H9 (cell line): ENCODE data around the gene ZNF281. TPM values are rescaled to one million over a fixed set of nuclear protein-coding genes. Genes with fewer than 3 reads are reported as not detected.
"Not testable (repeated sequence)": the region's sequence is repeated elsewhere in the genome, so short reads cannot be mapped to it uniquely, and the experiment has no call there.

Experiments used
- DNase-seq: peaks from one replicate; pipeline ENCODE4 v3.0.0-alpha.2; 2017
- H2AFZ ChIP-seq: one replicate; pipeline ENCODE4 v1.6.1; 2013; ENCODE audit warnings: mild to moderate bottlenecking, low read length, control low read depth, moderate library complexity
- H2AK5ac ChIP-seq: 2 replicates; pipeline ENCODE4 v1.6.1; 2013; ENCODE audit warnings: low read length, control low read depth, mixed read lengths; ENCODE audit not compliant: insufficient read length
- H2BK120ac ChIP-seq: one replicate; pipeline ENCODE4 v1.6.1; 2013; ENCODE audit warnings: low read depth, mild to moderate bottlenecking, low read length, control low read depth, inconsistent platforms; ENCODE audit not compliant: poor library complexity, severe bottlenecking
- H2BK12ac ChIP-seq: 2 replicates; pipeline ENCODE4 v1.6.1; 2013; ENCODE audit warnings: low read length, control low read depth, mixed read lengths, low read depth; ENCODE audit not compliant: insufficient read length
- H2BK15ac ChIP-seq: 2 replicates; pipeline ENCODE4 v1.6.1; 2013; ENCODE audit warnings: low read depth, low read length, control low read depth
- H2BK20ac ChIP-seq: one replicate; pipeline ENCODE4 v1.6.1; 2013; ENCODE audit warnings: low read depth, mild to moderate bottlenecking, low read length, control low read depth, inconsistent platforms; ENCODE audit not compliant: poor library complexity, severe bottlenecking
- H2BK5ac ChIP-seq: 2 replicates; pipeline ENCODE4 v1.6.1; 2013; ENCODE audit warnings: low read length, control low read depth, mixed read lengths; ENCODE audit not compliant: insufficient read length
- H3K14ac ChIP-seq: 2 replicates; pipeline ENCODE4 v1.6.1; 2013; ENCODE audit warnings: low read length, control low read depth; ENCODE audit not compliant: insufficient read depth
- H3K18ac ChIP-seq: 2 replicates; pipeline ENCODE4 v1.6.1; 2013; ENCODE audit warnings: low read depth, mild to moderate bottlenecking, mixed read lengths, low read length, control low read depth; ENCODE audit not compliant: insufficient read length
- H3K23ac ChIP-seq: 2 replicates; pipeline ENCODE4 v1.6.1; 2013; ENCODE audit warnings: low read length, control low read depth, mixed read lengths, low read depth; ENCODE audit not compliant: insufficient read length
- H3K23me2 ChIP-seq: 2 replicates; pipeline ENCODE4 v1.6.1; 2013; ENCODE audit warnings: low read depth, mild to moderate bottlenecking, mixed read lengths, low read length, control low read depth; ENCODE audit not compliant: insufficient read length, poor library complexity, severe bottlenecking
- H3K27ac ChIP-seq: 2 replicates; pipeline ENCODE4 v1.5.1; 2013; ENCODE audit warnings: low read length, control low read depth, mixed read lengths, low read depth; ENCODE audit not compliant: insufficient read length
- H3K27me3 ChIP-seq: 2 replicates; pipeline ENCODE4 v1.6.1; 2013; ENCODE audit warnings: low read length, control low read depth, inconsistent platforms; ENCODE audit not compliant: insufficient read depth
- H3K4ac ChIP-seq: 2 replicates; pipeline ENCODE4 v1.6.1; 2013; ENCODE audit warnings: low read depth, mild to moderate bottlenecking, control low read depth, inconsistent platforms, low read length, moderate library complexity
- H3K4me1 ChIP-seq: 2 replicates; pipeline ENCODE4 v1.6.1; 2013; ENCODE audit warnings: low read length, control low read depth, inconsistent platforms; ENCODE audit not compliant: insufficient read depth
- H3K4me2 ChIP-seq: 2 replicates; pipeline ENCODE4 v1.6.1; 2013; ENCODE audit warnings: low read length, control low read depth, mixed read lengths; ENCODE audit not compliant: insufficient read length, insufficient read depth
- H3K56ac ChIP-seq: 2 replicates; pipeline ENCODE4 v1.6.1; 2013; ENCODE audit warnings: low read depth, mild to moderate bottlenecking, mixed read lengths, low read length, control low read depth; ENCODE audit not compliant: insufficient read length
- H3K79me1 ChIP-seq: 2 replicates; pipeline ENCODE4 v1.6.1; 2013; ENCODE audit warnings: low read depth, mild to moderate bottlenecking, moderate library complexity, low read length, control low read depth, inconsistent platforms; ENCODE audit not compliant: insufficient read depth, poor library complexity, severe bottlenecking
- H3K79me2 ChIP-seq: 2 replicates; pipeline ENCODE4 v1.6.1; 2013; ENCODE audit warnings: low read length, control low read depth, inconsistent platforms; ENCODE audit not compliant: insufficient read depth
- H3K9ac ChIP-seq: 2 replicates; pipeline ENCODE4 v1.6.1; 2013; ENCODE audit warnings: low read length, control low read depth, mixed read lengths; ENCODE audit not compliant: insufficient read length; ENCODE audit errors: extremely low read depth
- H3K9me3 ChIP-seq: one replicate; pipeline ENCODE4 v1.6.1; 2013; ENCODE audit warnings: low read depth, low read length, inconsistent platforms; ENCODE audit not compliant: control insufficient read depth
- H3T11ph ChIP-seq: one replicate; pipeline ENCODE4 v1.6.1; 2013; ENCODE audit warnings: mild to moderate bottlenecking, low read length, control low read depth, inconsistent platforms
- H4K20me1 ChIP-seq: one replicate; pipeline ENCODE4 v1.6.1; 2013; ENCODE audit not compliant: control insufficient read depth, insufficient read length, insufficient read depth
- H4K5ac ChIP-seq: 2 replicates; pipeline ENCODE4 v1.6.1; 2013; ENCODE audit warnings: low read depth, mild to moderate bottlenecking, mixed read lengths, low read length, control low read depth; ENCODE audit not compliant: insufficient read length
- H4K8ac ChIP-seq: replicated peaks from 2 replicates; pipeline ENCODE4 v1.6.1; 2013; ENCODE audit warnings: low read length, control low read depth, mixed read lengths, low read depth; ENCODE audit not compliant: insufficient read length
- H4K91ac ChIP-seq: 2 replicates; pipeline ENCODE4 v1.6.1; 2013; ENCODE audit warnings: low read depth, mild to moderate bottlenecking, moderate library complexity, mixed read lengths, low read length, control low read depth; ENCODE audit not compliant: insufficient read length
- H3K27ac Mint-ChIP-seq, 3 experiments: 2 replicates in 2 of 3; 3 replicates in 1 of 3; pipeline ENCODE4 v1.8.0; 2020 to 2021; ENCODE audit warnings: mixed read lengths in 3 of 3, mild to moderate bottlenecking in 1 of 3, moderate library complexity in 1 of 3
- H3K27me3 Mint-ChIP-seq: 2 replicates; pipeline ENCODE4 v1.8.0; 2021; ENCODE audit warnings: low read depth, mild to moderate bottlenecking, moderate library complexity, mixed read lengths
- H3K36me3 Mint-ChIP-seq, 3 experiments: 2 replicates in 2 of 3; 3 replicates in 1 of 3; pipeline ENCODE4 v1.8.0; 2020 to 2021; ENCODE audit warnings: low read depth in 3 of 3, mixed read lengths in 3 of 3; ENCODE audit not compliant: insufficient read depth in 1 of 3
- H3K4me1 Mint-ChIP-seq, 2 experiments: 2 replicates each; pipeline ENCODE4 v1.8.0; 2020; ENCODE audit warnings: mixed read lengths in 2 of 2
- H3K4me3 Mint-ChIP-seq, 2 experiments: 2 replicates in 1 of 2; 3 replicates in 1 of 2; pipeline ENCODE4 v1.8.0; 2020 to 2021; ENCODE audit warnings: mild to moderate bottlenecking in 2 of 2, mixed read lengths in 2 of 2, moderate library complexity in 1 of 2
- H3K9me3 Mint-ChIP-seq, 2 experiments: 2 replicates in 1 of 2; 3 replicates in 1 of 2; pipeline ENCODE4 v1.8.0; 2020; ENCODE audit warnings: mild to moderate bottlenecking in 2 of 2, mixed read lengths in 2 of 2, moderate library complexity in 1 of 2
- CTCF ChIP-seq: fragments of 200-600 bp; sonication (generic); conservative IDR thresholded peaks from 3 replicates; pipeline ENCODE4 v1.8.0; 2021; ENCODE audit warnings: antibody characterized with exemption, mild to moderate bottlenecking
- WGBS: extraction: QIAGEN DNeasy Blood & Tissue Kit; methylation state at CpG from one replicate; pipeline ENCODE4 v1.1.7; 2013; ENCODE audit warnings: missing lambda C conversion rate, low lambda C conversion rate, mixed read lengths; ENCODE audit not compliant: insufficient read length; ENCODE audit errors: extremely low coverage; 5-methylcytosine and 5-hydroxymethylcytosine counted together
- total RNA-seq: library from RNA; stranded (reverse); gene quantifications from 2 replicates; pipeline ENCODE4 v1.2.1, GENCODE V29; 2021

The ZNF281 gene
- total RNA-seq, 1 experiment from 2014 or later: 75.2 TPM

GRCh38 chr1:200414657-200415056 is 4.8 kb upstream of the ZNF281 start:
- H4K5ac ChIP-seq: no peak overlapping the region
- no peak overlapping the region for H2BK5ac ChIP-seq
- no peak overlapping the region for H2BK15ac ChIP-seq
- no peak overlapping the region for H3K23ac ChIP-seq
- Mint-ChIP-seq H3K27me3 (no peaks in the 10 kb centered on the region), H3K4me3 (no peak overlapping the region), H3K4me1 (peaks cover 31 to 41% of the 10 kb centered on the region in 2 experiments), H3K27ac (no peak overlapping the region), H3K9me3 (no peaks in the 10 kb centered on the region; a peak in 2 of 5 replicates), H3K36me3 (peaks cover 16 to 35% (median 20%) of the 10 kb centered on the region in 3 experiments; a peak in 6 of 7 replicates)
- peaks cover 17% of the 10 kb centered on the region for H3K23me2 ChIP-seq
- H4K20me1 ChIP-seq: no peaks in the 10 kb centered on the region
- H3K27ac ChIP-seq: no peak overlapping the region
- no peak overlapping the region for H3K14ac ChIP-seq
- H4K8ac ChIP-seq: no peak overlapping the region
- H3K9me3 ChIP-seq: no peaks in the 10 kb centered on the region
- no peak overlapping the region for H3K56ac ChIP-seq
- no peak overlapping the region for H2BK12ac ChIP-seq
- H3K9ac ChIP-seq: no peak overlapping the region
- no peak overlapping the region for H2BK20ac ChIP-seq
- H3K4me2 ChIP-seq: no peak overlapping the region
- WGBS: no CpG with 5 or more reads among the region's 4 CpGs
- no peak overlapping the region for H3K4ac ChIP-seq
- H2BK120ac ChIP-seq: no peak overlapping the region
- H3T11ph ChIP-seq: no peak overlapping the region
- no peak for TF ChIP-seq CTCF
- H2AFZ ChIP-seq: no peak overlapping the region
- no peak overlapping the region for H4K91ac ChIP-seq
- no peak overlapping the region for H2AK5ac ChIP-seq
- peaks cover 9% of the 10 kb centered on the region; the same call in 1 of the 2 replicates for H3K79me2 ChIP-seq
- H3K4me1 ChIP-seq: no peaks in the 10 kb centered on the region; the same call in 1 of the 2 replicates
- no peak for DNase-seq
- no peaks in the 10 kb centered on the region for H3K79me1 ChIP-seq
- no peaks in the 10 kb centered on the region for H3K27me3 ChIP-seq
- H3K18ac ChIP-seq: no peak overlapping the region

- not testable (repeated sequence) for H3K79me1 ChIP-seq, H4K91ac ChIP-seq, H2BK5ac ChIP-seq, H3K4me1 ChIP-seq, H2AK5ac ChIP-seq, H4K8ac ChIP-seq, H3K4ac ChIP-seq, H3K18ac ChIP-seq, H3K9ac ChIP-seq, H3T11ph ChIP-seq, H2AFZ ChIP-seq, H2BK120ac ChIP-seq, H4K20me1 ChIP-seq, H3K9me3 Mint-ChIP-seq, H2BK20ac ChIP-seq, H3K56ac ChIP-seq, H4K5ac ChIP-seq, H2BK15ac ChIP-seq, H3K27ac ChIP-seq, H3K14ac ChIP-seq, DNase-seq, H2BK12ac ChIP-seq, H3K9me3 ChIP-seq, H3K27me3 Mint-ChIP-seq, H3K4me2 ChIP-seq, H3K27me3 ChIP-seq, H3K23ac ChIP-seq
- Mint-ChIP-seq H3K4me1 (peaks cover 35 to 45% of the 10 kb centered on the region in 2 experiments), H3K4me3 (peak overlapping the region in 1 of 2 experiments; percentile 35; a peak in 2 of 5 replicates), H3K27ac (peak overlapping the region; percentile 23 to 59 (median 47); a peak in 2 of 7 replicates), H3K36me3 (peaks cover 21 to 39% (median 24%) of the 10 kb centered on the region in 3 experiments)
- Histone ChIP-seq H3K79me2 (peaks cover 13% of the 10 kb centered on the region; the same call in 1 of the 2 replicates), H3K23me2 (peaks cover 22% of the 10 kb centered on the region)
- no CpG with 5 or more reads among the region's 11 CpGs for WGBS
Observed at GRCh38 chr1:200413766-200414165, 3.9 kb upstream of the ZNF281 start.
